Activated T-cell treated with anti-CD3 and anti-CD28 coated beads, Interleukin-2, amount 50 U/mL, for 72 hours (primary cell): ENCODE measurements around the gene SCAMP3. TPM values are rescaled to one million over a fixed set of nuclear protein-coding genes. Genes with fewer than 3 reads are reported as not detected.
"Not testable (repeated sequence)": the region's sequence is repeated elsewhere in the genome, so short reads cannot be mapped to it uniquely, and the experiment has no call there.

Source experiments
- ATAC-seq, 2 donors: fragments of 150-1000 bp; cut with Tn5 transposase; replicated peaks in 1 of 2; 2 replicates each; pipeline ENCODE4 v1.10.0; 2021; ENCODE audit warnings: moderate library complexity in 2 of 2, mild to moderate bottlenecking in 1 of 2
- DNase-seq, 2 donors: peaks; one replicate each; pipeline ENCODE4 v3.0.0; 2021 to 2022; ENCODE audit warnings: mixed read lengths in 1 of 2
- H3K27ac Mint-ChIP-seq: one replicate; pipeline ENCODE4 v1.8.0; 2022; ENCODE audit warnings: mild to moderate bottlenecking, moderate library complexity, mixed read lengths
- H3K27me3 Mint-ChIP-seq: one replicate; pipeline ENCODE4 v1.8.0; 2022; ENCODE audit warnings: low read depth, mixed read lengths
- H3K36me3 Mint-ChIP-seq, 2 donors: one replicate each; pipeline ENCODE4 v1.8.0; 2022; ENCODE audit warnings: mixed read lengths in 2 of 2, mild to moderate bottlenecking in 1 of 2; ENCODE audit not compliant: insufficient read depth in 2 of 2
- H3K4me1 Mint-ChIP-seq: one replicate; pipeline ENCODE4 v1.8.0; 2022; ENCODE audit warnings: low read depth, mixed read lengths
- H3K4me3 Mint-ChIP-seq, 2 donors: one replicate each; pipeline ENCODE4 v1.8.0; 2022; ENCODE audit warnings: mild to moderate bottlenecking in 2 of 2, mixed read lengths in 2 of 2, moderate library complexity in 2 of 2
- H3K9me3 Mint-ChIP-seq, 2 donors: one replicate each; pipeline ENCODE4 v1.8.0; 2022; ENCODE audit warnings: mixed read lengths in 2 of 2
- total RNA-seq, 2 donors: library from RNA; stranded (reverse); gene quantifications; one replicate each; pipeline ENCODE4 v1.2.3, GENCODE V29; 2022

The SCAMP3 gene
- total RNA-seq, 2 donors from 2014 or later = 112 to 114 TPM

DNA sequence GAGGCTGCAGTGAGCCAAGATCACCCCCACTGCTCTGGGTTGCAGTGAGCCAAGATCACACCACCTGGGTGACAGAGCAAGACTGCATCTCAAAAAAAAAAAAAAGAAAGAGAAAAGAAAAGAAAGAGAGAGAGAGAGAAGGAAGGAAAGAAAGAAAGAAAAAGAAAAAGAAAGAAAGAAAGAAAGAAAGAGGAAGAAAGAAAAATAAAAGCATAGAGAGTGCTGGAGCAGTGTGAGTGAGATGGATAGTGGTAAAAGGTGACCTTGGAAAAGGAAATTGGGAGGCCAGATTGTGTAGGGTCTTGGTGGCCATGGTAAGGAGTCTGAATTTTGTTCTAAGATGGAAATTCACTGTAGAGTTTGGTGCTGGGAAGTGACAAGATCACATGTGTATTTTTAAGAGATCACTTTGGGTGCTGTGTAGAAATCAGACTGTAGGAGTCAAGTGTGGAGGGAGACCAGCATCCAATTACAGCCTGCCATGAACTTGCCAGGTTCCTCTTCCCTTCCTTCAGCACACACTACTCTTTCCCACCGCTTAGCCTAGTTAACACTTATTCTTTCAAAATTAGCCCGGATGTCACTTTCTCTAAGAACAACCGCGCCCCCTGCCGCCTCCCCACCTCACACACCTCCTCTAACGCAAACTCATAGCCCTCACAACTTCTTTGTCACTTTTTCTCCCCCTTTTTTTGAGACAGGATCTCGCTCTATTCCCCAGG is 35.8 kb downstream of the SCAMP3 start:
- no peaks in the 10 kb centered on the region for H3K27me3 Mint-ChIP-seq
- peaks cover 39% of the 10 kb centered on the region for H3K4me1 Mint-ChIP-seq
- H3K4me3 Mint-ChIP-seq = peak overlapping the region; percentile 81 to 95
- peaks cover 0 to 2% of the 10 kb centered on the region in 2 donors for H3K9me3 Mint-ChIP-seq
- ATAC-seq = peak; percentile 50 to 55
- peak overlapping the region; percentile 76 for H3K27ac Mint-ChIP-seq
- DNase-seq = peak; percentile 82 to 88
- no peaks in the 10 kb centered on the region for H3K36me3 Mint-ChIP-seq

- not testable (repeated sequence) for ATAC-seq, H3K27me3 Mint-ChIP-seq, H3K36me3 Mint-ChIP-seq, DNase-seq, H3K9me3 Mint-ChIP-seq
- Mint-ChIP-seq H3K4me3 (peak overlapping the region; percentile 81 to 95), H3K4me1 (peaks cover 38% of the 10 kb centered on the region), H3K27ac (peak overlapping the region; percentile 76)
Observed at GRCh38 chr1:155225404-155225759, 36.8 kb downstream of the SCAMP3 start.

GRCh38 chr1:155223047-155223446 is 39.1 kb downstream of the SCAMP3 start:
- no peak overlapping the region for H3K4me3 Mint-ChIP-seq
- H3K4me1 Mint-ChIP-seq = peaks cover 47% of the 10 kb centered on the region
- no peak for ATAC-seq
- no peak for DNase-seq
- no peaks in the 10 kb centered on the region for H3K27me3 Mint-ChIP-seq
- H3K27ac Mint-ChIP-seq = no peak overlapping the region
- H3K36me3 Mint-ChIP-seq = no peaks in the 10 kb centered on the region
- H3K9me3 Mint-ChIP-seq = no peaks in the 10 kb centered on the region

GRCh38 chr1:155220211-155220965 is 41.8 kb downstream of the SCAMP3 start:
- not testable (repeated sequence) for H3K9me3 Mint-ChIP-seq, ATAC-seq, DNase-seq, H3K4me3 Mint-ChIP-seq, H3K36me3 Mint-ChIP-seq, H3K27me3 Mint-ChIP-seq, H3K27ac Mint-ChIP-seq
- H3K4me1 Mint-ChIP-seq = peaks cover 26% of the 10 kb centered on the region

- Mint-ChIP-seq H3K36me3 (no peaks in the 10 kb centered on the region), H3K9me3 (no peaks in the 10 kb centered on the region), H3K4me3 (peak overlapping the region in 1 of 2 donors; percentile 75), H3K4me1 (peaks cover 25% of the 10 kb centered on the region), H3K27ac (no peak overlapping the region), H3K27me3 (no peaks in the 10 kb centered on the region)
- DNase-seq (no peak), ATAC-seq (peak; percentile 45 to 53)
Observed at GRCh38 chr1:155219592-155220031, 42.5 kb downstream of the SCAMP3 start.

DNA sequence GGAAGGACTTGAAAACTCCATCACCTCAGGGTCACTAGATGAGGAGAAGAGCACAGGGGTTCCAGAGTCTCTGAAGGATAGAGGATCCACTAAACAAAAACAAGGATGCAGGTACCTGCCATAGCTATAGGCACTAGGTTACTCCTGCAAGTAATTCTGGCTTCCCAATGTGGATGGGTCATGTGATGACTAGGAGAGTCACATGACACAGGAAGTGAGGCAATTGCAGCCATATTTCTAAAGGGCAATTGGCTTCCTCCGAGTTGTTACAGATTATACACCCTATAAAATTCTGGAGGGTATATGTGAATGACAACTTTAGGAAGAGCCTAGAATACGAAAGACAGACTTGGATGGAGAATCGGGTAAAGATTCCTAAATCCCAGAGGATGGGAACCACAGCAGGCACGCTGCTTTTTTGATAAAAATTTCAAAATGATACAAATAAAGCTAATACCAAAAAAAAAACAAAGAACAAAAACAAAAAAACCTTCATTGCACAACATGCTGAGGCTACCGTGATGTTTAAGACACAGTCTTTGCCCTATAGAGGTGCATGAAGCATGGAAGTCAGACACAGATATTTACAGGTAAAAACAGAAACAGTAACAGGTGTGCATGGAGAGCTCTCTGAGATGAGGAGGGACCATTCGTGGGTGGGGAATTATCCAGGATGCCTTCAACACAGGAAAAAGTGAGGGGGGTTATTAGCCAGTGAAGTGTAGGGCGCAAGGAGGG is 43.1 kb downstream of the SCAMP3 start:
- Mint-ChIP-seq H3K27ac (no peak overlapping the region), H3K27me3 (no peaks in the 10 kb centered on the region), H3K4me1 (peaks cover 21% of the 10 kb centered on the region), H3K4me3 (peak overlapping the region; percentile 11 to 75), H3K36me3 (no peaks in the 10 kb centered on the region), H3K9me3 (no peaks in the 10 kb centered on the region)
- DNase-seq (peak in 1 of 2 donors; percentile 24), ATAC-seq (peak; percentile 31 to 49)

GRCh38 chr1:155214702-155215101 is 47.5 kb downstream of the SCAMP3 start:
- H3K36me3 Mint-ChIP-seq, H3K27ac Mint-ChIP-seq, H3K4me3 Mint-ChIP-seq, H3K27me3 Mint-ChIP-seq, H3K9me3 Mint-ChIP-seq, DNase-seq: not testable (repeated sequence)
- peaks cover 22% of the 10 kb centered on the region for H3K4me1 Mint-ChIP-seq
- peak in 1 of 2 donors; percentile 14 for ATAC-seq

- not testable (repeated sequence) for H3K27ac Mint-ChIP-seq, DNase-seq, H3K4me3 Mint-ChIP-seq, H3K9me3 Mint-ChIP-seq, H3K27me3 Mint-ChIP-seq, ATAC-seq, H3K36me3 Mint-ChIP-seq
- peaks cover 30% of the 10 kb centered on the region for H3K4me1 Mint-ChIP-seq
Observed at GRCh38 chr1:155212051-155212440, 50.1 kb downstream of the SCAMP3 start.

DNA sequence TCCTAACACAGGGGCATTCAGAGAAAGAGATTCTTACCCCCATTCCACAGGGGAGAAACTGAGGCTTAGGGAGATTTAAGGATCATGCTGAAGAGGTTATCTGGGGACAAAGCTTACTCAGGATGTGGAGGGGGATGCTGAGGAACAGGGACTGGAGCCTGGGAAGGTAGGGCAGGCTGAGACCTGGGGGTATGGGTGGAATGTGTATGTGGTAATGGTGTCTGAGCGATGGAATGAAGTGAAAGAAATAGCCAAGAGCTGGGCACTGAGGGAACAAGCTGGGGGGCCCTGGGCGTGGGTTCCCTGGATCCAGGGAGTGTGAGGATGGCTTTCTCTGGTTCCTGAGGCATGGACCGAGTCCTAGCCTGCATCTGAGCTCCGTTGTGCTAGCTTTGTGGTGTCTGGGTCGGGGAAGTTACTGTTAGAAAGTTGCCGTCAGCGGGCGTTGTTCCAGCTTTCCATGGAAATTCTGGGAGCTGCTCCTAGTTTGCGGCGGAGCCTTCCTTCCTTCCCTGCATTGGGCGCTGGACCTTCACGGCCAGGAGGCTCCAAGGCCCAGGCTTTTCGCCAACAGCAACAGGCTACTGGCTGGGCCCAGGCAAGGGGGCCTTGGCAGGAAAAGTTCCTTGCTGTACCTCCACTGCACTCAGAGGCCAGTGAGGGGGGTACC is 50.6 kb downstream of the SCAMP3 start:
- H3K9me3 Mint-ChIP-seq, H3K36me3 Mint-ChIP-seq, H3K27me3 Mint-ChIP-seq, ATAC-seq, H3K4me3 Mint-ChIP-seq, H3K27ac Mint-ChIP-seq, DNase-seq: not testable (repeated sequence)
- peaks cover 35% of the 10 kb centered on the region for H3K4me1 Mint-ChIP-seq

GRCh38 chr1:155210314-155211104 is 51.7 kb downstream of the SCAMP3 start:
- H3K27me3 Mint-ChIP-seq = no peaks in the 10 kb centered on the region
- H3K9me3 Mint-ChIP-seq = no peaks in the 10 kb centered on the region
- peaks cover 0 to 2% of the 10 kb centered on the region in 2 donors for H3K36me3 Mint-ChIP-seq
- peak overlapping the region; percentile 39 to 98 for H3K4me3 Mint-ChIP-seq
- H3K27ac Mint-ChIP-seq = no peak overlapping the region
- ATAC-seq (no peak), DNase-seq (no peak)
- peaks cover 39% of the 10 kb centered on the region for H3K4me1 Mint-ChIP-seq

GRCh38 chr1:155209312-155209721 is 52.8 kb downstream of the SCAMP3 start:
- Mint-ChIP-seq H3K9me3 (no peaks in the 10 kb centered on the region), H3K4me1 (peaks cover 39% of the 10 kb centered on the region), H3K27ac (peak overlapping the region; percentile 89), H3K36me3 (peaks cover 0 to 2% of the 10 kb centered on the region in 2 donors), H3K27me3 (no peaks in the 10 kb centered on the region), H3K4me3 (peak overlapping the region; percentile 96 to 98)
- ATAC-seq (no peak), DNase-seq (no peak)
